CD14-positive monocyte (primary cell): ENCODE data around the gene IL18BP. TPM values are rescaled to one million over a fixed set of nuclear protein-coding genes. Genes with fewer than 3 reads are reported as not detected.

ENCODE experiments used
- DNase-seq, 3 donors: peaks; one replicate each; pipeline ENCODE4 v3.0.0-alpha.2; 2011 to 2022
- H2AFZ ChIP-seq: 2 replicates; pipeline ENCODE4 v1.6.0; 2012; ENCODE audit warnings: mild to moderate bottlenecking, low read depth, low read length, inconsistent platforms; ENCODE audit not compliant: insufficient read depth, poor library complexity, severe bottlenecking
- H3K27ac ChIP-seq, 2 donors: 1 replicate in 1 of 2; 2 replicates in 1 of 2; pipeline ENCODE4 v1.5.1; 2012 to 2013; ENCODE audit warnings: low read length in 2 of 2, control low read depth in 1 of 2, inconsistent platforms in 1 of 2, low read depth in 1 of 2, mild to moderate bottlenecking in 1 of 2
- H3K27me3 ChIP-seq, 2 donors: one replicate each; pipeline versions ENCODE4 v1.6.0 to v1.6.1; 2011 to 2013; ENCODE audit warnings: low read length in 2 of 2; ENCODE audit not compliant: control insufficient read depth in 2 of 2, insufficient read depth in 2 of 2
- H3K36me3 ChIP-seq, 2 donors: replicated peaks in 1 of 2; 1 replicate in 1 of 2; 2 replicates in 1 of 2; pipeline versions ENCODE4 v1.5.1 to v1.6.1; 2012 to 2013; ENCODE audit warnings: low read length in 2 of 2, control low read depth in 1 of 2, inconsistent platforms in 1 of 2, mild to moderate bottlenecking in 1 of 2; ENCODE audit not compliant: insufficient read depth in 2 of 2, control insufficient read depth in 1 of 2
- H3K4me1 ChIP-seq, 2 donors: 1 replicate in 1 of 2; 2 replicates in 1 of 2; pipeline versions ENCODE4 v1.5.1 to v1.6.1; 2012 to 2013; ENCODE audit warnings: low read length in 2 of 2, control low read depth in 1 of 2, inconsistent platforms in 1 of 2, mild to moderate bottlenecking in 1 of 2, moderate library complexity in 1 of 2; ENCODE audit not compliant: insufficient read depth in 2 of 2, control insufficient read depth in 1 of 2
- H3K4me2 ChIP-seq: replicated peaks from 2 replicates; pipeline ENCODE3; 2012; ENCODE audit warnings: low read length, moderate library complexity, mild to moderate bottlenecking; ENCODE audit not compliant: poor library complexity, severe bottlenecking; ENCODE audit errors: extremely low read depth
- H3K4me3 ChIP-seq, 3 experiments: fragments of 200-600 bp in 1 of 3; sonication (generic) in 1 of 3; replicated peaks in 1 of 3; 1 replicate in 2 of 3; 2 replicates in 1 of 3; pipeline ENCODE4 v1.5.1; 2011 to 2013; ENCODE audit warnings: low read length in 3 of 3, mild to moderate bottlenecking in 3 of 3, control low read depth in 2 of 3, low read depth in 2 of 3, inconsistent platforms in 1 of 3, moderate library complexity in 1 of 3
- H3K79me2 ChIP-seq: 2 replicates; pipeline ENCODE4 v1.6.0; 2012; ENCODE audit warnings: mild to moderate bottlenecking, control low read depth, inconsistent platforms, low read length, moderate library complexity; ENCODE audit not compliant: insufficient read depth
- H3K9ac ChIP-seq: 2 replicates; pipeline ENCODE4 v1.6.0; 2017; ENCODE audit warnings: low read length, mild to moderate bottlenecking; ENCODE audit not compliant: insufficient read depth, poor library complexity, severe bottlenecking
- H3K9me3 ChIP-seq, 2 donors: replicated peaks in 1 of 2; 1 replicate in 1 of 2; 2 replicates in 1 of 2; pipeline versions ENCODE4 v1.5.1 to v1.6.1; 2012 to 2013; ENCODE audit warnings: low read length in 2 of 2, control low read depth in 1 of 2; ENCODE audit not compliant: control insufficient read depth in 1 of 2, insufficient read depth in 1 of 2
- H4K20me1 ChIP-seq: 2 replicates; pipeline ENCODE4 v1.6.0; 2012; ENCODE audit warnings: mild to moderate bottlenecking, low read length, control low read depth, moderate library complexity; ENCODE audit not compliant: insufficient read depth
- H3K27ac Mint-ChIP-seq, 7 donors: one replicate each; pipeline ENCODE4 v1.8.0; 2020; ENCODE audit warnings: mild to moderate bottlenecking in 7 of 7, mixed read lengths in 7 of 7, moderate library complexity in 6 of 7, inconsistent platforms in 2 of 7
- H3K27me3 Mint-ChIP-seq, 3 donors: one replicate each; pipeline ENCODE4 v1.8.0; 2021 to 2022; ENCODE audit warnings: low read depth in 3 of 3, mild to moderate bottlenecking in 3 of 3, mixed read lengths in 3 of 3, moderate library complexity in 3 of 3, inconsistent platforms in 1 of 3
- H3K36me3 Mint-ChIP-seq, 2 donors: one replicate each; pipeline ENCODE4 v1.8.0; 2020; ENCODE audit warnings: mixed read lengths in 2 of 2, inconsistent platforms in 1 of 2, mild to moderate bottlenecking in 1 of 2
- H3K4me1 Mint-ChIP-seq: one replicate; pipeline ENCODE4 v1.8.0; 2020; ENCODE audit warnings: mild to moderate bottlenecking, mixed read lengths
- H3K4me3 Mint-ChIP-seq, 2 donors: one replicate each; pipeline ENCODE4 v1.8.0; 2020; ENCODE audit warnings: mild to moderate bottlenecking in 2 of 2, mixed read lengths in 2 of 2, moderate library complexity in 1 of 2
- H3K9me3 Mint-ChIP-seq, 7 donors: one replicate each; pipeline ENCODE4 v1.8.0; 2020 to 2022; ENCODE audit warnings: mixed read lengths in 7 of 7, mild to moderate bottlenecking in 6 of 7, moderate library complexity in 6 of 7, inconsistent platforms in 2 of 7
- CTCF ChIP-seq: fragments of 200-600 bp; IDR thresholded peaks from one replicate; pipeline ENCODE4 v1.8.0; 2022; ENCODE audit warnings: antibody characterized with exemption, mild to moderate bottlenecking
- WGBS: methylation state at CpG from one replicate; pipeline ENCODE4 v1.1.5; 2013; ENCODE audit warnings: missing lambda C conversion rate; ENCODE audit not compliant: insufficient coverage; 5-methylcytosine and 5-hydroxymethylcytosine counted together
- intact Hi-C, 2 donors: fragments of 100-400 bp; cut with micrococcal nuclease; formaldehyde crosslinking; loops; one replicate each; pipeline versions ENCODE4 v1.15.0 to v1.15.1; 2023
- polyA plus RNA-seq, 3 donors: library from polyadenylated mRNA; depleted of rRNA in 1 of 3; unstranded in 2 of 3; stranded (reverse) in 1 of 3; fragments of 300-500 nt in 2 of 3; fragments of >200 nt in 1 of 3; fragmentation: Illumina TruSeq in 2 of 3; gene quantifications; 1 replicate in 2 of 3; 2 replicates in 1 of 3; pipeline ENCODE4 v1.2.3, GENCODE V29; 2012 to 2021

The IL18BP gene
- polyA plus RNA-seq, 3 donors: 7.4 to 32.3 (median 8.3) TPM

GRCh38 chr11:71964641-71965040 is 34.1 kb upstream of the IL18BP start:
- no peak for DNase-seq
- intact Hi-C loops: no loop called here
- Histone ChIP-seq H2AFZ (no peak overlapping the region), H3K27me3 (no peaks in the 10 kb centered on the region), H3K4me1 (peaks cover 8 to 21% of the 10 kb centered on the region in 2 donors), H3K27ac (no peak overlapping the region), H3K79me2 (no peaks in the 10 kb centered on the region), H4K20me1 (no peaks in the 10 kb centered on the region), H3K4me3 (no peak overlapping the region), H3K9me3 (no peaks in the 10 kb centered on the region), H3K4me2 (no peak overlapping the region), H3K36me3 (peaks cover 7 to 52% of the 10 kb centered on the region in 2 donors), H3K9ac (no peak overlapping the region)
- Mint-ChIP-seq H3K36me3 (peaks cover 27 to 39% of the 10 kb centered on the region in 2 donors), H3K9me3 (peaks cover 0 to 5% (median 0%) of the 10 kb centered on the region in 7 donors), H3K27me3 (peaks cover 0 to 4% (median 2%) of the 10 kb centered on the region in 3 donors), H3K27ac (peak overlapping the region in 1 of 7 donors; percentile 5), H3K4me3 (no peak overlapping the region), H3K4me1 (peaks cover 12% of the 10 kb centered on the region)
- no peak for TF ChIP-seq CTCF
- WGBS: 100% methylated on average over 2 of the region's 4 CpGs

GRCh38 chr11:71971680-71972079 is 27.0 kb upstream of the IL18BP start:
- H4K20me1 ChIP-seq: no peaks in the 10 kb centered on the region
- no peak for TF ChIP-seq CTCF
- H3K4me3 Mint-ChIP-seq: no peak overlapping the region
- H3K4me3 ChIP-seq: no peak overlapping the region
- H3K27me3 Mint-ChIP-seq: no peaks in the 10 kb centered on the region
- 100% methylated on average over 1 of the region's 2 CpGs for WGBS
- peaks cover 45 to 49% of the 10 kb centered on the region in 2 donors for H3K36me3 Mint-ChIP-seq
- no peak for DNase-seq
- H3K4me1 Mint-ChIP-seq: no peaks in the 10 kb centered on the region
- H3K79me2 ChIP-seq: no peaks in the 10 kb centered on the region
- H3K36me3 ChIP-seq: peaks cover 26 to 72% of the 10 kb centered on the region in 2 donors
- H3K9ac ChIP-seq: no peak overlapping the region
- H3K27ac ChIP-seq: no peak overlapping the region
- H3K27me3 ChIP-seq: no peaks in the 10 kb centered on the region
- H3K9me3 Mint-ChIP-seq: no peaks in the 10 kb centered on the region
- H3K27ac Mint-ChIP-seq: no peak overlapping the region
- no peak overlapping the region for H3K4me2 ChIP-seq
- intact Hi-C loops: no loop called here
- H2AFZ ChIP-seq: no peak overlapping the region
- H3K9me3 ChIP-seq: no peaks in the 10 kb centered on the region
- H3K4me1 ChIP-seq: no peaks in the 10 kb centered on the region
